GM21737 (cell line): ENCODE measurements around the gene SARM1.

ENCODE experiments used
- ATAC-seq: cut with Tn5 transposase; IDR thresholded peaks from one replicate; pipeline ENCODE4 v1.9.1; 2021; ENCODE audit warnings: mild to moderate bottlenecking, moderate library complexity; ENCODE audit not compliant: unreplicated experiment

Gene SARM1

GRCh38 chr17:28392491-28392890 lies 21.0 kb downstream of the SARM1 start:
- no peak for ATAC-seq

DNA sequence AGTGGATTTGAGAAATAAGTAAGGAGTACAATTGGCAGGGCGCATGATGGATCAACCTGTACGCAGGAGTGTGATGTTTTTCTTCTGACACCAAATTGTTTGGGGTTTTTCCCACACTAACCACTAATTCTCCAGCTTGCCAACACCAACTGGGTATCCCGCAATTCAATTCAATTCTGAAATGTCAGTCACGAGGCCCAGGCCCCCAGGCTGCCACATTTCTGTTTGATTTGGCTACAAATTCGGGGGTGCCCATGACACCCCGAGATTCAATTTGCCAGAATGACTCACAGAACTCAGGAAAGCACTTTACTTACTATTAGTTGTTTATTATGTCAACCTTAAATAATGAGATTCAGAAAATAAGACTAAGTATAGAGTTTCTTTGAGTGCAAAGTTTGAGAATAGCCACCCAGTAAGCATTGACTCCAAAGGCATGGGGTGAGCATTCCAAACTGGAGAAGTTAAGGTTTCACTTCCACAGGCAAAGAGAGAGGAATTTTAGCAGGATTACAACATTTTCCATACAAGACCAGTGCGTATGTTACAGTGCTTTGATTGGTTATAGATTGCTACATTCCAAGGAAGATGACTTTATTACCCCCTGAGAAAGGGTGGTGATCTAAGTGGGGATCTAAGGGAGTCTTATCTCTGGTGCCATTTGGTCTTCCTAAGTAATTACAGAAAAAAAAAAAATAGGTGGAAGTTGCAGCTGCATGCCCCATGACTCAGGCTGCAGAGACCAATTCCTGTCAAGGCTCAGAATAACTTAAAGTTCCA lies 23.0 kb downstream of the SARM1 start:
- ATAC-seq: no peak

GRCh38 chr17:28395426-28395825 lies 23.9 kb downstream of the SARM1 start:
- ATAC-seq: no peak

DNA sequence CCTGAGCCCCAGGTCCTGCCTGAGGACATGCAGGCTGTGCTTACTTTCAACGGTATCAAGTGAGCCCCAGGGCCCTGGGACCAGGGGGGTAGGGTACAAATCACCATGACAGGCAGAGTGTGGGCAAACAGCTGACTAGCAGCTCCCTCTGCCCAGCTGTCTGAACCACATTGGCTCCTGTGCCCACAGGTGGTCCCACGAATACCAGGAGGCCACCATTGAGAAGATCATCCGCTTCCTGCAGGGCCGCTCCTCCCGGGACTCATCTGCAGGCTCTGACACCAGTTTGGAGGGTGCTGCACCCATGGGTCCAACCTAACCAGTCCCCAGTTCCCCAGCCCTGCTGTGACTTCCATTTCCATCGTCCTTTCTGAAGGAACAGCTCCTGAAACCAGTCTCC lies 24.5 kb downstream of the SARM1 start:
- no peak for ATAC-seq

DNA sequence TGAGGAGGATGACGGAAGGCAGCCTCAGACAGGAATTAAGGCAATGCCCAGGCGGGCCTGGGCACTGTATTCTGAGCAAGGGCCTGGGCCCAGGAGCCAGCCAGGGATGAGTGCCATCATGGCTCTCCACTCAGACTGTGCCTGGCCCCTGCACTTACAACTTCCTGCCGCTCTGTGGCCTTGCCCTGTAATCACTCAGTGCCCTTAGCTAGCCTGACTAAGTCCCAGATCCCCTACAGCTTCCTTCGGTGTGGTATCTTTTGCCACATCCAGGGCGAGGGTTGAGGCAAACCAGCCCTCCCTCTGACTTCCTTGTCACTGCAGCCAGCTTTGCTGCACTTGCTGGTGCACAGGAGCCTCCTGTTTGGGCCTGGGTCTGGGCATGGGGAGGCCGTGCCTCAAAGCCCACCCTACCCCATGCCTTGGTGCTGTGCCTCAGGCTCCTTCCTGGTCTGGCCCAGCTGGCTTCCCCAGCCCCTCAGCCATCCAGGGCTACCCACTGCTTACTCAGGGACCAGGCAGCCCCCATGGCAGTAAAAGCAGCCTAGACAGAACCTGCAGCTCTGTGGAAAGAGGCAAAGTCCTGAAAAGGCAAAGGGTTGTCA lies 25.2 kb downstream of the SARM1 start:
- no peak for ATAC-seq

DNA sequence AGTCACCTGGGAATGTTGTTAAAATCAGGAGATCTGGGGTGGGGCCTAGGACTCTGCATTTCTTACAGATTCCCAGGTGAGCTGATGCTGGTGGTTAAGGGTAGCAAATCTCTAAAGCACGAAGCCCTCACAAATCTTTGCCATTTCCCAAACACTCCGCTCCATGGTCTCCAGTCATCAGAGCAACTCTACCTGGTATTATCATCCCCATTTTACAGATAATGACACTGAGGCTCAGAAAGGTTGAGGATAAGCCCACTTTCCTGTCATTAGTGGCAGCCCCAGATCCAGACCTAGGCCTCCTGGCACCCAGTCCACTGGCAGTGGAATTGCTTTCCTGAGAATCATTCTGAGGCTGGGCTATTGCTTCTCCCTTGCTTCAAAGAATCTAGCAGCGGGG lies 25.8 kb downstream of the SARM1 start:
- no peak for ATAC-seq

GRCh38 chr17:28397687-28398279 lies 26.3 kb downstream of the SARM1 start:
- ATAC-seq: no peak

GRCh38 chr17:28398280-28398981 lies 26.9 kb downstream of the SARM1 start:
- no peak for ATAC-seq

DNA sequence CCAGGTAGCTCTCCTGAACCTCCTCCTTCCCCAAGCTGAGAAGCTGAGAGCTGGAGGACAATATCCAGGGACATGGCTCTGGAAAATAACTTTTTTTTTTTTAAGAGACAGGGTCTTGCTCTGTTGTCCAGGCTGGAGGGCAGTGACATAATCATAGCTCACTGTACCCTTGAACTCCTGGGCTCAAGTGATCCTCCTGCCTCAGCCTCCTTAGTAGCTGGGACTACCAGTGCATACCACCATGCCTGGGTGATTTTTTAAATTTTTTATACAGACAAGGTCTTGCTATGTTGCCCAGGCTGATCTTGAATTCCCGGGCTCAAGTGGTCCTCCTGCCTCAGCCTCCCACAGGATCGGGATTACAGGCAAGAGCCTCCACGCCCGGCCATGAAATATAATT lies 28.3 kb downstream of the SARM1 start:
- no peak for ATAC-seq

DNA sequence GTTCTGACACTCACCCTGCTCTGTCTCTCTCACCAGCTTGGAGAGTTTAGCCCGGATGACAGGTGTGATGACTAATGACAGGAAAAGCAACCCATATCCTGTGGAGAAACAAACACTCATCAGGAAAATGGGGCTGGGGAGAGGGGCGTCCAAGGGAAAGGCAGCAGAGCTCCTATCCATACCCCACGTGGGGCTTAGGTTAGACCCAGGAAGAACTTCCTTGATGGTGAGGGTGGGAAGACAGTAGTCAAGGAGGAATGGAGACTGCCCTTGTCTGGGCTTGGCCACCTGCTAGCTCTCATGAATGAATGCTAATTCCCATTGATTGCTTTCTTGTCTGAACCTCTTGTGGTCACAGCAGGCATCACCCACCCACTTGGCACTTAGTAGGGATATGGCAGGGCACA lies 30.7 kb downstream of the SARM1 start:
- ATAC-seq: no peak

DNA sequence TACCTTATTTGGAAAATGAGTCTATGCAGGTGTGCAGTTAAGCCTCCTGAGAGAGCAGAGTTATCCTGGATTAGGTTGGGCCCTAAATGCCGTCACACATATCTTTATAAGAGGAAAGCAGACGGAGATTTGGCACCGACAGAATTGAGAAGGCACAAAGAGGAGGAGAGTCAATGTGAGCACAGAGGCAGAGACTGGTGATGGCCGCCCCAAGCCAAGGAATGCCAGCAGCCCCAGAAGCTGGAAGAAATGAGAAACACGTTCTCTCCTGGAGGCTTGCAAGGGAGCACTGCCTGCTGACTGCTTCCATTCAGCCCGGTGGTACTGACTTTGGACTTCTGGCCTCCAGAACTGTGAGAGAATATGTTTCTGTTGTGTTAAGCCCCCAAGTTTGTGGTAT lies 31.4 kb downstream of the SARM1 start:
- no peak for ATAC-seq

GRCh38 chr17:28404007-28404406 lies 32.5 kb downstream of the SARM1 start:
- no peak for ATAC-seq

DNA sequence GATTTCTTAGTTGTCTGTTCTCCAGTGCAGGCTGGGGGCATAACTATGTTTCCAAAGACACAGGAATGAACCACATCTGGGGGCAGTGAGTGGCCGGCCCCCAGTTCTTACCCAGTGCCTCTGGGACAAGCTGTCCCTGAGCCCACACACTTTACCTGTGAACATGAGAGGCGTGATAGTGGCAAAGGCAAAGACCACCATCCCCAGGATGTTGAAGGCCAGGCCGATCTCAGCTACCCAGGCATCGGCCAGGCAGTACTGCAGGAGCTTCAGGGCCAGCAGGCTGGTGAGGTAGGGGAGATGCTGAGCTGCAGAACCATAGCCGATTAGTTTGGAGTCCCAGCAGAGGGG lies 32.9 kb downstream of the SARM1 start:
- ATAC-seq: no peak

DNA sequence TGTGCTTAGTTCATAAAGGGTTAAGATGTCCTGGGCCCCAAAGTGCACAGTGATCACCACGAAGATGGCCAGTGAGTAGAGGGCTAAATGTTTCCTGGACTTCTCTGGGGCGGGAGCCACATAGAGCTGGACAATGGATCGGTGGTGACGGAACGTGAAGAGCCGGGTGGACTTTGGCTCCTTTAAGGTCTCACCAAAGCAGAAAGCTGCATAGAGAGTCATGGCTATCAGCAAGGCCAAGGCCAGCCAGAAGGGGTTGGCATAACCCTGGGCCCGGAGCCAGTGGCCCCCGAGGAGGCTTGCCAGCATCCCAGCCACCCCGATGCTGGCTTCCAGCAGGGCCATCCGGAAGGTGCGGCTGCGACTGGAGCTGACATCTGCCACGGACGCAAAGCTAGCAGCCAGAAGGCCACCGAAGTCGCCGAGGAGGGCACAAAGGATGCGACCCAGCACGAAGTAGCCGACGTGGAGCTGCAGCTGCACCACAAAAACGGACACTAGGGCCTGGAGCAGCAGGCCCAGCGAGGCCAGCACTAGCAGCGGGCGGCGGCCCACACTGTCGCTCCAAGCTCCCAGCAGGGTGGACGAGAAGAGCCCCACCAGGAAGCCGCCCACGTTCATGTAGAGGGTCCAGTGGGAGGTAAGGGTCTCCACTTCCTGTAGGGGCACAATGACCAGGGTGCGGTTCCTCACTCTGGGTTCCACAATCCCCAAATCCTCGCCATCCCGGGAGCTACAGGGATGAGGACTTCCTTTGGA lies 33.5 kb downstream of the SARM1 start:
- ATAC-seq: no peak

DNA sequence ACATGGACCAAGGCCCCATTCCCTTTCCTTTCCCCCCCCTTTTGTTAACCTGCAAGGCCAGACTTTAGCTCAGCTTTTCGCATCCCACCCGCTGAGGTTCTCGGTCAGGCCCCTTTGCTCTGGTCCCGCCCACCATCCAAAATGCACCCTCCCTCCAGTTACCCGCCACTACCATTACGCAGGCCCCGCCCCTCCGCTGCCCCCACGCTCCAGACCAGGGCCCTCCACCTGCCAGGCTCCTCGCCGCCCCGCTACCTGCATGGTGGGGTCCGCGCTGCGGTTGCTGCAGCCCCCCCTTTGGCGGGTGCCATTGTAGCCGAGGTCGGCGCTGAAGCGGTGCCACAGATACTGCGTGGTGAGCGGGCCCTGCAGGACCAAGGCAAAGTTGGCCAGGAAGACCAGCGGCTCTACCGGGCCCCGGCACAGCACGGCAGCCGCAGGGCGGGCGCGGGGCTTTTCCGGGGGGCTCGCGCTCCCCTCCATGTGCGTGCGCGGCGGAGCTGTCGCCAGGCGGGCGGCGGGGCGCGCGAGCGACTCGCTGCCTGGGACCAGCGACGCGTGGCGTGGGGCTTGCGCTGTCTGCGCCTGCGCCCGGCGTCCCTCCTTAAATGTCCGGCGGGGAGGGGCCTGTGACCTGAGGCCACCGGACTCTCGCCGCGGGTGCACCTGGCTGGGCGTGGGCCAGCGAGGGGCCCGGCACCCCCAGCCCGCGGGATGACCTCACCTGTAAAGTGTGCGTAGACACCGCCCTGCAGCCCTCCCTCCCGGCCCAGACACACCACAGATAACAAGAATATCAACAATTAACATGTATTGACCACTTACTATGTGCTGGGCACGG lies 34.4 kb downstream of the SARM1 start, which contains the start of gene SLC46A1:
Gene SLC46A1 (minus strand): TSS at position 581 of the 841 bp plus-strand sequence. CDS start 98 bp downstream, at position 483.
- ATAC-seq: peak; percentile 73

- no peak for ATAC-seq
These were observed 35.0 kb downstream of the SARM1 start for GRCh38 chr17:28406473-28406814.

GRCh38 chr17:28407130-28407973 lies 35.9 kb downstream of the SARM1 start:
- no peak for ATAC-seq

- no peak for ATAC-seq
These were observed 36.4 kb downstream of the SARM1 start for GRCh38 chr17:28407974-28408306.

GRCh38 chr17:28412099-28412498 lies 40.6 kb downstream of the SARM1 start:
- ATAC-seq: no peak
